ENCODE measurements around the gene STXBP6.
A peak's percentile ranks its signal among the peaks of the same experiment; 100 is the strongest.

STXBP6 gene

GRCh38 chr14:24880689-24881088, 169.3 kb downstream of the STXBP6 start:
- Histone ChIP-seq H3K27ac (no peak overlapping the region), H4K20me1 (no peaks in the 10 kb centered on the region), H3K4me3 (no peak overlapping the region), H3K9me3 (replicated peaks in 1 of 11) (peaks cover 0 to 4% (median 0%) of the 10 kb centered on the region in 11 experiments; a peak in 3 of 22 replicates), H3K27me3 (no peaks in the 10 kb centered on the region), H3K4me1 (peaks cover 0 to 18% (median 13%) of the 10 kb centered on the region in 10 experiments; a peak in 14 of 20 replicates), H3K4me2 (no peak overlapping the region), H3K36me3 (no peaks in the 10 kb centered on the region), H3K9ac (no peak overlapping the region)
- TF ChIP-seq Cebpa-rat (IDR thresholded peaks at IDR 0.05): no peak

- H3K9ac ChIP-seq: no peak overlapping the region
- no peak overlapping the region for H3K27ac ChIP-seq
- TF ChIP-seq Cebpa-rat (IDR thresholded peaks at IDR 0.05): no peak
- H3K9me3 ChIP-seq (replicated peaks in 1 of 11): peaks cover 0 to 4% (median 0%) of the 10 kb centered on the region in 11 experiments; a peak in 3 of 22 replicates
- no peak overlapping the region for H3K4me2 ChIP-seq
- H3K27me3 ChIP-seq: no peaks in the 10 kb centered on the region
- H3K36me3 ChIP-seq: no peaks in the 10 kb centered on the region
- H3K4me3 ChIP-seq: no peak overlapping the region
- H4K20me1 ChIP-seq: no peaks in the 10 kb centered on the region
- peaks cover 0 to 24% (median 14%) of the 10 kb centered on the region in 10 experiments; a peak in 14 of 20 replicates for H3K4me1 ChIP-seq
Measured at GRCh38 chr14:24879661-24880386, 170.1 kb downstream of the STXBP6 start.

- Histone ChIP-seq H3K4me1 (peaks cover 0 to 24% (median 14%) of the 10 kb centered on the region in 10 experiments; a peak in 14 of 20 replicates), H4K20me1 (no peaks in the 10 kb centered on the region), H3K4me2 (peak overlapping the region in 6 of 11 experiments; percentile 38 to 80 (median 66); a peak in 11 of 22 replicates), H3K36me3 (no peaks in the 10 kb centered on the region), H3K4me3 (no peak overlapping the region), H3K9ac (no peak overlapping the region), H3K27me3 (no peaks in the 10 kb centered on the region), H3K27ac (no peak overlapping the region), H3K9me3 (replicated peaks in 1 of 11) (peaks cover 0 to 4% (median 0%) of the 10 kb centered on the region in 11 experiments; a peak in 3 of 22 replicates)
- no peak for TF ChIP-seq Cebpa-rat (IDR thresholded peaks at IDR 0.05)
Measured at GRCh38 chr14:24876996-24877395, 173.0 kb downstream of the STXBP6 start.

GRCh38 chr14:24875991-24876878, 173.7 kb downstream of the STXBP6 start:
- no peak overlapping the region for H3K9ac ChIP-seq
- H3K4me1 ChIP-seq: peaks cover 0 to 24% (median 14%) of the 10 kb centered on the region in 10 experiments; a peak in 14 of 20 replicates
- H3K4me3 ChIP-seq: no peak overlapping the region
- no peaks in the 10 kb centered on the region for H3K36me3 ChIP-seq
- H3K27ac ChIP-seq: peak overlapping the region in 3 of 11 experiments; percentile 17 to 42 (median 24); a peak in 4 of 22 replicates
- H3K27me3 ChIP-seq: no peaks in the 10 kb centered on the region
- TF ChIP-seq Cebpa-rat (IDR thresholded peaks at IDR 0.05): no peak
- peak overlapping the region in 7 of 11 experiments; percentile 32 to 80 (median 61); a peak in 14 of 22 replicates for H3K4me2 ChIP-seq
- H3K9me3 ChIP-seq (replicated peaks in 1 of 11): 0 out of 22 replicates have a peak, but pooled peaks cover 0 to under 1% (median 0%) of the 10 kb centered on the region in 11 experiments
- H4K20me1 ChIP-seq: no peaks in the 10 kb centered on the region

GRCh38 chr14:24875203-24875838, 174.6 kb downstream of the STXBP6 start:
- H3K9me3 ChIP-seq (replicated peaks in 1 of 11): no peaks in the 10 kb centered on the region
- H3K4me2 ChIP-seq: peak overlapping the region in 5 of 11 experiments; percentile 58 to 80 (median 72); a peak in 9 of 22 replicates
- no peaks in the 10 kb centered on the region for H4K20me1 ChIP-seq
- peak overlapping the region in 1 of 11 experiments; percentile 24; a peak in 1 of 22 replicates for H3K27ac ChIP-seq
- peaks cover 0 to 24% (median 14%) of the 10 kb centered on the region in 10 experiments; a peak in 14 of 20 replicates for H3K4me1 ChIP-seq
- no peak overlapping the region for H3K4me3 ChIP-seq
- TF ChIP-seq Cebpa-rat (IDR thresholded peaks at IDR 0.05): no peak
- no peaks in the 10 kb centered on the region for H3K27me3 ChIP-seq
- no peak overlapping the region for H3K9ac ChIP-seq
- no peaks in the 10 kb centered on the region for H3K36me3 ChIP-seq

GRCh38 chr14:24874514-24875202, 175.3 kb downstream of the STXBP6 start:
- no peaks in the 10 kb centered on the region for H3K36me3 ChIP-seq
- H3K9me3 ChIP-seq (replicated peaks in 1 of 11): no peaks in the 10 kb centered on the region
- TF ChIP-seq Cebpa-rat (IDR thresholded peaks at IDR 0.05): no peak
- no peaks in the 10 kb centered on the region for H4K20me1 ChIP-seq
- 0 out of 22 replicates have a peak overlapping the region, but pooled peaks of 1 of the 11 experiments have one; percentile 80 for H3K4me2 ChIP-seq
- H3K27me3 ChIP-seq: no peaks in the 10 kb centered on the region
- no peak overlapping the region for H3K4me3 ChIP-seq
- H3K27ac ChIP-seq: no peak overlapping the region
- H3K4me1 ChIP-seq: peaks cover 0 to 24% (median 14%) of the 10 kb centered on the region in 10 experiments; a peak in 14 of 20 replicates
- no peak overlapping the region for H3K9ac ChIP-seq

- no peak overlapping the region for H3K4me3 ChIP-seq
- H3K27ac ChIP-seq: no peak overlapping the region
- peaks cover 0 to 24% (median 14%) of the 10 kb centered on the region in 10 experiments; a peak in 14 of 20 replicates for H3K4me1 ChIP-seq
- H3K4me2 ChIP-seq: no peak overlapping the region
- H3K27me3 ChIP-seq: no peaks in the 10 kb centered on the region
- no peak for TF ChIP-seq Cebpa-rat (IDR thresholded peaks at IDR 0.05)
- no peaks in the 10 kb centered on the region for H3K9me3 ChIP-seq (replicated peaks in 1 of 11)
- H3K36me3 ChIP-seq: no peaks in the 10 kb centered on the region
- no peaks in the 10 kb centered on the region for H4K20me1 ChIP-seq
- H3K9ac ChIP-seq: no peak overlapping the region
Measured at GRCh38 chr14:24873551-24873950, 176.4 kb downstream of the STXBP6 start.

Data from BLaER1 treated with 17β-estradiol and CSF1 and Interleukin-3, amounts not matched to agents 10 nM and 100 nM (cell line).